ENCODE data around the gene CPLX1. TPM values are rescaled to one million over a fixed set of nuclear protein-coding genes. Genes with fewer than 3 reads are reported as not detected.
"Not testable (repeated sequence)": the region's sequence is repeated elsewhere in the genome, so short reads cannot be mapped to it uniquely, and the experiment has no call there.

CPLX1 gene
- polyA plus RNA-seq, 3 donors = 1.00 to 1.4 (median 1.3) TPM

GRCh38 chr4:780716-781492 is 45.0 kb downstream of the CPLX1 start:
- DNase-seq (ENCODE audit: low read depth in 3 of 3, low spot score in 2 of 3) = no peak

- not testable (repeated sequence) for DNase-seq (ENCODE audit: low read depth in 3 of 3, low spot score in 2 of 3)
These were observed 45.7 kb downstream of the CPLX1 start for GRCh38 chr4:780255-780654.

- DNase-seq (ENCODE audit: low read depth in 3 of 3, low spot score in 2 of 3) = no peak
These were observed 46.4 kb downstream of the CPLX1 start for GRCh38 chr4:779555-779954.

- no peak for DNase-seq (ENCODE audit: low read depth in 3 of 3, low spot score in 2 of 3)
These were observed 48.2 kb downstream of the CPLX1 start for GRCh38 chr4:777520-778262.

- DNase-seq (ENCODE audit: low read depth in 3 of 3, low spot score in 2 of 3) = no peak
These were observed 49.0 kb downstream of the CPLX1 start for GRCh38 chr4:776743-777441.

GRCh38 chr4:775485-775884 is 50.4 kb downstream of the CPLX1 start:
- not testable (repeated sequence) for DNase-seq (ENCODE audit: low read depth in 3 of 3, low spot score in 2 of 3)

- DNase-seq (ENCODE audit: low read depth in 3 of 3, low spot score in 2 of 3) = not testable (repeated sequence)
These were observed 51.4 kb downstream of the CPLX1 start for GRCh38 chr4:774419-775092.

- no peak for DNase-seq (ENCODE audit: low read depth in 3 of 3, low spot score in 2 of 3)
These were observed 52.7 kb downstream of the CPLX1 start for GRCh38 chr4:773214-773613.

GRCh38 chr4:772776-773175 is 53.2 kb downstream of the CPLX1 start:
- DNase-seq (ENCODE audit: low read depth in 3 of 3, low spot score in 2 of 3) = no peak

GRCh38 chr4:772118-772517 is 53.8 kb downstream of the CPLX1 start:
- DNase-seq (ENCODE audit: low read depth in 3 of 3, low spot score in 2 of 3) = no peak

- no peak for DNase-seq (ENCODE audit: low read depth in 3 of 3, low spot score in 2 of 3)
These were observed 54.5 kb downstream of the CPLX1 start for GRCh38 chr4:771464-771863.

GRCh38 chr4:770022-770421 is 55.9 kb downstream of the CPLX1 start:
- DNase-seq (ENCODE audit: low read depth in 3 of 3, low spot score in 2 of 3) = no peak

- DNase-seq (ENCODE audit: low read depth in 3 of 3, low spot score in 2 of 3) = no peak
These were observed 56.4 kb downstream of the CPLX1 start for GRCh38 chr4:769511-769910.

- no peak for DNase-seq (ENCODE audit: low read depth in 3 of 3, low spot score in 2 of 3)
These were observed 56.9 kb downstream of the CPLX1 start for GRCh38 chr4:768995-769394.

- no peak for DNase-seq (ENCODE audit: low read depth in 3 of 3, low spot score in 2 of 3)
These were observed 57.9 kb downstream of the CPLX1 start for GRCh38 chr4:768076-768475.

GRCh38 chr4:766559-767283 is 59.2 kb downstream of the CPLX1 start:
- DNase-seq (ENCODE audit: low read depth in 3 of 3, low spot score in 2 of 3) = no peak

- no peak for DNase-seq (ENCODE audit: low read depth in 3 of 3, low spot score in 2 of 3)
These were observed 59.8 kb downstream of the CPLX1 start for GRCh38 chr4:766152-766515.

GRCh38 chr4:764405-765169 is 61.3 kb downstream of the CPLX1 start:
- DNase-seq (ENCODE audit: low read depth in 3 of 3, low spot score in 2 of 3) = no peak

GRCh38 chr4:763922-764321 is 62.0 kb downstream of the CPLX1 start:
- DNase-seq (ENCODE audit: low read depth in 3 of 3, low spot score in 2 of 3) = no peak

Measured in right renal cortex interstitium (tissue), 3 donors.